ENCODE results near the gene TAPT1.

DNA sequence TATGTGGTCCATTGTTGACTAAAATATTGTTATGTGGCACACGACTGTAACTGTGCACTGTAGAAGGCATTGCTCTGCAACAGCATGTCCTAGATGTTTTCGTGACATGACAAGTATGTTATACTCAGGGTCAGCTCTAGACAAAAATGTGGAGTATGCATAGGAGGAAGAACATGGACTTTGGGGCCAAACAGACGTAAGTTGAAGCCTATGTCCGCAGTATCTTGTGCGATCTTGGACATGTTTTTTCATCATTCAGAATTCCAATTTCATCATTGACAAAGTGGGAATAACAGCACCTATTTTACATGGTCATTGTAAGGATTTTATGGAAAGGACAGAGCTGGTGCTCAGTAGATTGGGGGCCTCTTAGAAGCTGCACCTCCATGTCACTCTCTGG, 114.7 kb downstream of the TAPT1 start:
- TF ChIP-seq POLR2A (IDR thresholded peaks at IDR 0.05; ENCODE audit: low read depth, low read length), result no peak
- no peak for TF ChIP-seq TAF1 (IDR thresholded peaks at IDR 0.05; ENCODE audit: borderline replicate concordance, low read depth, low read length)

Data from GM12892 (cell line).